SK-N-MC (cell line): ENCODE data around the gene WDR48.

Source experiments
- EZH2 ChIP-seq: fragments of 200-600 bp; sonication (generic); IDR thresholded peaks from one replicate; pipeline ENCODE4 v1.6.1; 2017; ENCODE audit warnings: antibody characterized with exemption
- POLR2AphosphoS5 ChIP-seq: IDR thresholded peaks from 2 replicates; pipeline ENCODE4 v1.6.1; 2012; ENCODE audit warnings: mild to moderate bottlenecking, low read depth, low read length, borderline replicate concordance

GRCh38 chr3:39063143-39063542 lies 11.3 kb downstream of the WDR48 start:
- no peak for TF ChIP-seq POLR2AphosphoS5
- TF ChIP-seq EZH2, result no peak
